ENCODE measurements around the gene TTLL9.

DNA sequence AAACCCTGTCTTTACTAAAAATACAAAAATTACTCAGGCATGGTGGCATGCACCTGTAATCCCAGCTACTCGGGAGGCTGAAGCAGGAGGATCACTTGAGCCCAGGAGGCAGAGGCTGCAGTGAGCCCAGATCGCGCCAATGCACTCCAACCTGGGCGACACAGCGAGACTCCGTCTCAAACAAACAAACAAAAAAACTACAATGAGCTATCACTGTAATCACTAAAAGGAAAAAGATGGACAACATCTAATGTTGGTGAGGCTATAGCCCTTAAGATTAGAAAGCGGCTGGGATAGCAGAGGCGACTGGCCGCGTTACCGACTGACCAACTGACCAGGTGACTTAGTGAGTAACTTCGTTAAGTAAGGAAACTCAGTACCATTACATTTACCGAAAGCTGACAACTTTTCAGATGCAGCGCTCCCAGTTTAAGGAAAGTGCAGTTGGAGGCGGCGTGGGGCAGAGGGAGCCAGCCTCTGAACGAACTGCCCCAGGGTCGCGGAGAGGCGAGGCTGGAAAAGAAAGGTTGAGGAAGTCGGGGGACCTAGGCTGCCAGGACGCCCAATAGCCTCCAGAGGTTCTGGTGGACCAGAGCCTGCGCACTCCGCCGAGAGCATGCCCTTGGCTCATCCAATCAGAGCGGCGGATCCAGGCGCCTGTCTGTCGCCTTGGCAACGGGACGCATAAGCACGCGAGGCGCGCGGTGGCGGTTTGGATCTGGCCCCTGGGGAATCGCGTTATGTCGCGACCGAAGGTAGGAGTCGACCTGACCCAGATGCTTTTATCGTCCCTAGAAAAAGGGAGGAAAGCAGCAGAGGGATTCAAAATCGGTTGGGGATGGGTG is 8.9 kb downstream of the TTLL9 start:
- TF ChIP-seq EZH2 (IDR thresholded peaks at IDR 0.05) (no peak), POLR2AphosphoS5 (IDR thresholded peaks at IDR 0.05; ENCODE audit: borderline replicate concordance, low read depth, low read length) (peak; percentile 52; the same call in 1 of the 2 replicates)

All from SK-N-MC (cell line).